Right atrium auricular region (tissue), 2 donors: ENCODE data around the gene GUCY1B1. TPM values are rescaled to one million over a fixed set of nuclear protein-coding genes. Genes with fewer than 3 reads are reported as not detected.

Experiments
- DNase-seq: peaks from one replicate; pipeline ENCODE4 v3.0.0-alpha.2; 2019; ENCODE audit warnings: low spot score
- H3K27ac ChIP-seq, 2 donors: fragments of 200-600 bp; sonication (generic); 1 replicate in 1 of 2; 2 replicates in 1 of 2; pipeline ENCODE4 v1.5.1; 2016 to 2019
- H3K27me3 ChIP-seq, 2 donors: fragments of 200-600 bp; sonication (generic); one replicate each; pipeline versions ENCODE4 v1.5.1 to v1.6.0; 2017 to 2019
- H3K36me3 ChIP-seq: fragments of 200-600 bp; sonication (generic); one replicate; pipeline ENCODE4 v1.5.1; 2016
- H3K4me1 ChIP-seq, 2 donors: fragments of 200-600 bp; sonication (generic); one replicate each; pipeline versions ENCODE4 v1.5.1 to v1.6.0; 2017 to 2019
- H3K4me3 ChIP-seq, 2 donors: fragments of 200-600 bp; sonication (generic); 1 replicate in 1 of 2; 2 replicates in 1 of 2; pipeline ENCODE4 v1.5.1; 2017 to 2019; ENCODE audit warnings: mild to moderate bottlenecking in 1 of 2, moderate library complexity in 1 of 2
- H3K9me3 ChIP-seq, 2 donors: fragments of 200-600 bp; sonication (generic); one replicate each; pipeline ENCODE4 v1.5.1; 2019
- CTCF ChIP-seq, 2 donors: fragments of 200-600 bp; sonication (generic); IDR thresholded peaks; one replicate each; pipeline ENCODE4 v1.5.1; 2019; ENCODE audit warnings: antibody characterized with exemption in 2 of 2
- total RNA-seq, 2 donors: library from RNA; depleted of rRNA; stranded (reverse); fragments of >200 nt; gene quantifications; one replicate each; pipeline ENCODE4 v1.1.0, GENCODE V29; 2016

GUCY1B1 gene
- total RNA-seq = 10 to 100 TPM; 11.3 to 15.0 TPM

- Histone ChIP-seq H3K9me3 (no peaks in the 10 kb centered on the region), H3K4me3 (peak within 1 kb of the TSS; percentile 85 to 87), H3K4me1 (peaks cover 0 to 9% of the 10 kb centered on the region in 2 donors), H3K27me3 (no peaks in the 10 kb centered on the region), H3K36me3 (no peaks in the 10 kb centered on the region), H3K27ac (peak within 1 kb of the TSS; percentile 88 to 95)
- peak; percentile 41 to 62 for TF ChIP-seq CTCF (IDR thresholded peaks at IDR 0.05)
- peak; percentile 95 for DNase-seq
These were observed at the start of gene GUCY1B1 for GRCh38 chr4:155758481-155759371. TSS of gene GUCY1B1 (plus strand) at chr4:155759021. CDS start at chr4:155759141, 120 bp downstream.

DNA sequence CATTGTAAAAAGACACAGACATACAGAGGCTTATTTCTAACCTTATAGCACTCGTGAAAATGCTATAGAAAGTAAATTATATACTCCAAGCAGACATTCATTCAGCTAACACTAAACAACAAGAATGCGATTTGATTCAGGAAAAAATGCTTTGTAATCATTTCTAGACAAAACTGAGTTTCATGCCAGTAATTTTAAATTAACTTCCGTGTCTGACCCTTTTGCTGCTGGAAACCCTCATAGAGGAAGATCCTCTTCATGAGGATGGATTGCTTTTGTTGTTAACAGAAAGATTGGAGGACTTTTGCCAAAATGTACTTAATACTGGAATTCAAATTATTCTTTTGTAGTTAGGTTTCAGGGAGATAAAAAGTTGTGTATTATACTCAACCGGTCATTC is 48.9 kb upstream of the GUCY1B1 start:
- no peak overlapping the region for H3K4me3 ChIP-seq
- no peaks in the 10 kb centered on the region for H3K9me3 ChIP-seq
- H3K36me3 ChIP-seq = no peaks in the 10 kb centered on the region
- no peak overlapping the region for H3K27ac ChIP-seq
- peaks cover 0 to 14% of the 10 kb centered on the region in 2 donors for H3K4me1 ChIP-seq
- no peak for TF ChIP-seq CTCF (IDR thresholded peaks at IDR 0.05)
- DNase-seq = no peak
- H3K27me3 ChIP-seq = no peaks in the 10 kb centered on the region

- Histone ChIP-seq H3K36me3 (no peaks in the 10 kb centered on the region), H3K4me1 (no peaks in the 10 kb centered on the region), H3K27ac (no peak overlapping the region), H3K9me3 (no peaks in the 10 kb centered on the region), H3K4me3 (no peak overlapping the region), H3K27me3 (no peaks in the 10 kb centered on the region)
- TF ChIP-seq CTCF (IDR thresholded peaks at IDR 0.05) = no peak
- DNase-seq = no peak
These were observed 47.3 kb upstream of the GUCY1B1 start for GRCh38 chr4:155711556-155711955.

- H3K36me3 ChIP-seq = peaks cover 11% of the 10 kb centered on the region
These were observed 46.0 kb upstream of the GUCY1B1 start for GRCh38 chr4:155712846-155713245.

GRCh38 chr4:155713911-155714310 is 44.9 kb upstream of the GUCY1B1 start:
- no peak for DNase-seq
- Histone ChIP-seq H3K4me1 (no peaks in the 10 kb centered on the region), H3K9me3 (no peaks in the 10 kb centered on the region), H3K27me3 (no peaks in the 10 kb centered on the region), H3K4me3 (no peak overlapping the region), H3K27ac (no peak overlapping the region), H3K36me3 (peaks cover 13% of the 10 kb centered on the region)
- TF ChIP-seq CTCF (IDR thresholded peaks at IDR 0.05) = no peak

More at GRCh38 chr4:155712846-155713245, 46.0 kb upstream of the GUCY1B1 start:
- DNase-seq = no peak
- no peak for TF ChIP-seq CTCF (IDR thresholded peaks at IDR 0.05)
- Histone ChIP-seq H3K4me3 (no peak overlapping the region), H3K9me3 (no peaks in the 10 kb centered on the region), H3K27me3 (no peaks in the 10 kb centered on the region), H3K4me1 (no peaks in the 10 kb centered on the region), H3K27ac (no peak overlapping the region)
